K562 (cell line): ENCODE results near the gene TRNP1. TPM values are rescaled to one million over a fixed set of nuclear protein-coding genes. Genes with fewer than 3 reads are reported as not detected.

Source experiments
- CC2D1A ChIP-seq: fragments of 450-650 bp; IDR thresholded peaks from 2 replicates; pipeline ENCODE4 v1.6.1; 2017; ENCODE audit warnings: mild to moderate bottlenecking
- DLX4 ChIP-seq: fragments of 250-450 bp; sonication (Bioruptor Pico); IDR thresholded peaks from 2 replicates; pipeline ENCODE4 v1.6.1; 2021; ENCODE audit warnings: mild to moderate bottlenecking
- EWSR1 ChIP-seq: fragments of 450-650 bp; IDR thresholded peaks from 2 replicates; pipeline ENCODE4 v1.6.1; 2018; ENCODE audit warnings: borderline replicate concordance, mild to moderate bottlenecking, low read depth, moderate library complexity; ENCODE audit not compliant: partially characterized antibody
- FOSL1 ChIP-seq: fragments of 200-800 bp; sonication (Bioruptor generic); conservative IDR thresholded peaks from 2 replicates; pipeline ENCODE4 v1.6.1; 2016; ENCODE audit warnings: missing genetic modification characterization, missing compliant biosample characterization
- FOXP4 ChIP-seq: sonication (generic); formaldehyde crosslinking; IDR thresholded peaks from 2 replicates; pipeline ENCODE4 v1.8.0; 2022; ENCODE audit warnings: mild to moderate bottlenecking, missing genetic modification reagents, borderline replicate concordance
- GTF2F1 ChIP-seq: IDR thresholded peaks from 2 replicates; pipeline ENCODE4 v1.6.1; 2011; ENCODE audit warnings: low read depth, low read length, improper control_type of control experiment
- HDAC1 ChIP-seq, 2 experiments: fragments of 450-650 bp; IDR thresholded peaks; 2 replicates each; pipeline ENCODE4 v1.6.1; 2016 to 2017; ENCODE audit warnings: inconsistent platforms in 1 of 2, mild to moderate bottlenecking in 1 of 2, moderate library complexity in 1 of 2
- PRPF4 ChIP-seq: fragments of 200-400 bp; formaldehyde crosslinking; IDR thresholded peaks from one replicate; pipeline ENCODE4 v1.6.1; 2017; ENCODE audit warnings: low read length, low read depth, mild to moderate bottlenecking; ENCODE audit not compliant: insufficient read depth, poor library complexity, severe bottlenecking
- SIN3A ChIP-seq, 2 experiments: fragments of 150-350 bp in 1 of 2; IDR thresholded peaks; 2 replicates each; pipeline ENCODE4 v1.6.1; 2011 to 2016; ENCODE audit warnings: borderline replicate concordance in 2 of 2, low read depth in 2 of 2, low read length in 2 of 2, mild to moderate bottlenecking in 2 of 2, moderate library complexity in 2 of 2; ENCODE audit not compliant: control insufficient read depth in 1 of 2
- STAG1 ChIP-seq: sonication (generic); formaldehyde crosslinking; IDR thresholded peaks from 2 replicates; pipeline ENCODE4 v1.5.0; 2020; ENCODE audit warnings: missing genetic modification reagents, borderline replicate concordance
- USF1 ChIP-seq: sonication (generic); formaldehyde crosslinking; IDR thresholded peaks from 2 replicates; pipeline ENCODE4 v1.9.0; 2022; ENCODE audit warnings: mild to moderate bottlenecking, missing genetic modification reagents
- YY1 ChIP-seq, 3 experiments: IDR thresholded peaks; 2 replicates each; pipeline ENCODE4 v1.6.1; 2011; ENCODE audit warnings: low read length in 2 of 3, mild to moderate bottlenecking in 2 of 3, moderate library complexity in 2 of 3, borderline replicate concordance in 1 of 3, control low read depth in 1 of 3, low read depth in 1 of 3; ENCODE audit not compliant: insufficient read depth in 3 of 3, insufficient replicate concordance in 2 of 3, control insufficient read depth in 1 of 3, insufficient read length in 1 of 3; ENCODE audit errors: extremely low read depth in 1 of 3
- ZBTB8A ChIP-seq: fragments of 450-650 bp; IDR thresholded peaks from 2 replicates; pipeline ENCODE4 v1.6.1; 2018; ENCODE audit warnings: mild to moderate bottlenecking, moderate library complexity; ENCODE audit not compliant: partially characterized antibody
- polyA plus RNA-seq, 8 experiments: library from polyadenylated mRNA; depleted of rRNA in 4 of 8; stranded (reverse) in 5 of 8; unstranded in 3 of 8; fragments of >200 nt; fragmentation: Nextera tagmentation in 2 of 8; fragmentation: Illumina TruSeq in 1 of 8; extraction: Ambion mirVana in 2 of 8; extraction: Trizol in 1 of 8; gene quantifications; 2 replicates each; pipeline versions ENCODE4 v1.2.1 to v1.2.3, GENCODE V29; 2011 to 2014; ENCODE audit warnings: inconsistent platforms in 1 of 8, missing spikeins in 1 of 8
- total RNA-seq, 7 experiments: library from RNA; depleted of rRNA in 6 of 7; stranded (reverse); fragments of >200 nt in 6 of 7; fragmentation: Illumina TruSeq in 2 of 7; extraction: Trizol in 2 of 7; gene quantifications; 2 replicates each; pipeline versions ENCODE4 v1.2.1 to v1.2.3, GENCODE V29; 2011 to 2021; ENCODE audit warnings: low replicate concordance in 1 of 7
- TF ChIP-seq, protein P1 (sequence below): fragments of 450-650 bp; conservative IDR thresholded peaks from 2 replicates; pipeline ENCODE4 v1.6.1; 2016; ENCODE audit warnings: missing genetic modification characterization, low read depth, mild to moderate bottlenecking, missing compliant biosample characterization, moderate library complexity
- TF ChIP-seq, protein P2 (sequence below): fragments of 250-450 bp; sonication (Bioruptor Pico); IDR thresholded peaks from 2 replicates; pipeline ENCODE4 v1.8.0; 2021; ENCODE audit warnings: moderate library complexity, mild to moderate bottlenecking, inconsistent platforms
- TF ChIP-seq, protein P3 (sequence below), 2 experiments: IDR thresholded peaks in 1 of 2; conservative IDR thresholded peaks in 1 of 2; 2 replicates each; pipeline ENCODE4 v1.6.1; 2016; ENCODE audit warnings: low read depth in 2 of 2, mild to moderate bottlenecking in 1 of 2, missing compliant biosample characterization in 1 of 2, missing genetic modification characterization in 1 of 2, moderate library complexity in 1 of 2

TRNP1 gene
- total and polyA plus RNA-seq, 9 of the 15 experiments (the other 6 are each of a cell fraction or from before 2014, with no cell fraction given): 0.03 to 1.3 (median 0.95) TPM

- TF ChIP-seq EWSR1 (no peak), FOSL1 (tag) (no peak), DLX4 (CRISPR knock-in tag) (no peak), GTF2F1 (no peak), YY1 (IDR thresholded peaks at IDR 0.05; ENCODE audit: borderline replicate concordance in 1 of 3, control insufficient read depth in 1 of 3, extremely low read depth in 1 of 3, insufficient read depth in 3 of 3, insufficient read length in 1 of 3, insufficient replicate concordance in 2 of 3, low read depth in 1 of 3, low read length in 2 of 3) (peak; percentile 74 to 93 (median 84)), SIN3A (IDR thresholded peaks at IDR 0.05; ENCODE audit: borderline replicate concordance in 2 of 2, control insufficient read depth in 1 of 2, low read depth in 2 of 2, low read length in 2 of 2) (peak; percentile 84 to 87; a peak in 3 of 4 replicates), STAG1 (CRISPR knock-in tag) (no peak), ZBTB8A (no peak), HDAC1 (IDR thresholded peaks at IDR 0.05) (peak in 1 of 2 experiments; percentile 72; a peak in 1 of 4 replicates), CC2D1A (no peak), USF1 (no peak), PRPF4 (no peak), FOXP4 (CRISPR knock-in tag) (no peak)
- TF ChIP-seq, protein P1, sequence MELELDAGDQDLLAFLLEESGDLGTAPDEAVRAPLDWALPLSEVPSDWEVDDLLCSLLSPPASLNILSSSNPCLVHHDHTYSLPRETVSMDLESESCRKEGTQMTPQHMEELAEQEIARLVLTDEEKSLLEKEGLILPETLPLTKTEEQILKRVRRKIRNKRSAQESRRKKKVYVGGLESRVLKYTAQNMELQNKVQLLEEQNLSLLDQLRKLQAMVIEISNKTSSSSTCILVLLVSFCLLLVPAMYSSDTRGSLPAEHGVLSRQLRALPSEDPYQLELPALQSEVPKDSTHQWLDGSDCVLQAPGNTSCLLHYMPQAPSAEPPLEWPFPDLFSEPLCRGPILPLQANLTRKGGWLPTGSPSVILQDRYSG (tag): no peak
- TF ChIP-seq, protein P2, sequence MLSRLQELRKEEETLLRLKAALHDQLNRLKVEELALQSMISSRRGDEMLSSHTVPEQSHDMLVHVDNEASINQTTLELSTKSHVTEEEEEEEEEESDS (CRISPR knock-in tag): no peak
- TF ChIP-seq, protein P3, sequence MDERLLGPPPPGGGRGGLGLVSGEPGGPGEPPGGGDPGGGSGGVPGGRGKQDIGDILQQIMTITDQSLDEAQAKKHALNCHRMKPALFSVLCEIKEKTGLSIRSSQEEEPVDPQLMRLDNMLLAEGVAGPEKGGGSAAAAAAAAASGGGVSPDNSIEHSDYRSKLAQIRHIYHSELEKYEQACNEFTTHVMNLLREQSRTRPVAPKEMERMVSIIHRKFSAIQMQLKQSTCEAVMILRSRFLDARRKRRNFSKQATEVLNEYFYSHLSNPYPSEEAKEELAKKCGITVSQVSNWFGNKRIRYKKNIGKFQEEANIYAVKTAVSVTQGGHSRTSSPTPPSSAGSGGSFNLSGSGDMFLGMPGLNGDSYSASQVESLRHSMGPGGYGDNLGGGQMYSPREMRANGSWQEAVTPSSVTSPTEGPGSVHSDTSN (CRISPR knock-in tag; IDR thresholded peaks at IDR 0.05; ENCODE audit: low read depth): no peak
- TF ChIP-seq, protein P3 (tag; conservative IDR thresholded peaks at IDR 0.05; ENCODE audit: low read depth): peak; percentile 71
Measured at GRCh38 chr1:27049607-27050006, 56.1 kb downstream of the TRNP1 start (continued).
